Peyer's patch (tissue), 4 donors: Measurements from ENCODE around the gene CARD14. TPM values are rescaled to one million over a fixed set of nuclear protein-coding genes. Genes with fewer than 3 reads are reported as not detected.

Experiments
- DNase-seq, 3 donors: peaks; one replicate each; pipeline ENCODE4 v3.0.0-alpha.2; 2017 to 2019
- H3K27ac ChIP-seq, 4 donors: fragments of 200-600 bp; sonication (generic); one replicate each; pipeline ENCODE4 v1.5.1; 2016 to 2019
- H3K27me3 ChIP-seq, 2 donors: fragments of 200-600 bp; sonication (generic); one replicate each; pipeline ENCODE4 v1.5.1; 2019
- H3K36me3 ChIP-seq, 3 donors: fragments of 200-600 bp; sonication (generic); one replicate each; pipeline ENCODE4 v1.5.1; 2016 to 2019
- H3K4me1 ChIP-seq, 4 donors: fragments of 200-600 bp; sonication (generic); one replicate each; pipeline ENCODE4 v1.5.1; 2016 to 2019
- H3K4me3 ChIP-seq, 4 donors: fragments of 200-600 bp; sonication (generic); 1 replicate in 3 of 4; 2 replicates in 1 of 4; pipeline ENCODE4 v1.5.1; 2016 to 2019; ENCODE audit warnings: mild to moderate bottlenecking in 1 of 4
- H3K9me3 ChIP-seq, 4 donors: fragments of 200-600 bp; sonication (generic); one replicate each; pipeline ENCODE4 v1.5.1; 2016 to 2019; ENCODE audit warnings: mild to moderate bottlenecking in 1 of 4
- POLR2A ChIP-seq, 2 donors: fragments of 450-650 bp; IDR thresholded peaks; one replicate each; pipeline ENCODE4 v1.5.1; 2017; ENCODE audit warnings: antibody characterized with exemption in 2 of 2, mild to moderate bottlenecking in 2 of 2, moderate library complexity in 2 of 2
- total RNA-seq, 4 donors: library from RNA; depleted of rRNA; stranded (reverse); fragments of >200 nt; gene quantifications; one replicate each; pipeline ENCODE4 v1.1.0, GENCODE V29; 2016
- TF ChIP-seq, protein P1 (sequence below), 6 experiments: fragments of 450-650 bp in 4 of 6; fragments of 200-600 bp in 2 of 6; sonication (generic) in 1 of 6; IDR thresholded peaks; one replicate each; pipeline ENCODE4 v1.5.1; 2017 to 2019; ENCODE audit warnings: antibody characterized with exemption in 6 of 6, mild to moderate bottlenecking in 3 of 6, moderate library complexity in 1 of 6

Gene CARD14
- 1 to 10 TPM in 3 of 4 donors, under 1 TPM in 1; 0.94 to 5.4 (median 2.6) TPM for total RNA-seq

DNA sequence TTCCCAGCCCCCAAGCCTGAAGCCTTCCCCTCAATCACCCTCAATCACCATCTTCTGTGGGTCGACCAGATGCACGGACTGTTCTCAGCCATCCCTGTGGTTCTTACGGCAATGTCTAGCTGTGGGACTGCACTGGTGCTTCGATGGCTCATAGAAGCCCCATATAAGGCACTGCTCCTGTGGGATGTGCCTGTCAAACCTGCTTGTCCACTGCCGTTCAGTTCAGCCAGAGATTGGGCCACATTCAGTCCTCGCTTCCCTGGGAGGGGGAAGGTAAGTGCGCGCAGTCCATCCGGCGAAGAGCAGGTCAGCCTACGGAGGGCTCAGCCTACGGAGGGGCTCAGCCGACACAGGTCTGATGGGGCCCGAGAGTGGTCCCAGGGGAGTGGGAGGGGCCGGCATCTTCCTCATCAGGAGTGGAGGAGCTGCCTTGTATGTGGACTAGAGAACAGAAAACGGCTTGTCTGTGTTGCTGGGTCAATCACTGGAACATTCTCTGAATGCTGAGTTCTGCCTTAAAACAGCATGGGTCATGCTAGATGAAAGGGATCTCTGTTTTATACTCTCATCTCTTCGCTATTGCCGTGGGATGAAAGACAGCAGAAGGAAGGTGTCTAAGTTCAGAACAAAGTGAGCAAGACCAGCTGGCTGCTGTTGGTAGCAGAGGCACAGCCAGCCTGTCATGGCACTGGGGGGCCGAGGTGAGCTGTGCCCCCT lies at the start of gene CARD14:
TSS of gene CARD14 (plus strand) at position 247 of the 717 bp plus-strand sequence. CDS start 11,409 bp downstream, outside the sequence.
- TF ChIP-seq, protein P1, sequence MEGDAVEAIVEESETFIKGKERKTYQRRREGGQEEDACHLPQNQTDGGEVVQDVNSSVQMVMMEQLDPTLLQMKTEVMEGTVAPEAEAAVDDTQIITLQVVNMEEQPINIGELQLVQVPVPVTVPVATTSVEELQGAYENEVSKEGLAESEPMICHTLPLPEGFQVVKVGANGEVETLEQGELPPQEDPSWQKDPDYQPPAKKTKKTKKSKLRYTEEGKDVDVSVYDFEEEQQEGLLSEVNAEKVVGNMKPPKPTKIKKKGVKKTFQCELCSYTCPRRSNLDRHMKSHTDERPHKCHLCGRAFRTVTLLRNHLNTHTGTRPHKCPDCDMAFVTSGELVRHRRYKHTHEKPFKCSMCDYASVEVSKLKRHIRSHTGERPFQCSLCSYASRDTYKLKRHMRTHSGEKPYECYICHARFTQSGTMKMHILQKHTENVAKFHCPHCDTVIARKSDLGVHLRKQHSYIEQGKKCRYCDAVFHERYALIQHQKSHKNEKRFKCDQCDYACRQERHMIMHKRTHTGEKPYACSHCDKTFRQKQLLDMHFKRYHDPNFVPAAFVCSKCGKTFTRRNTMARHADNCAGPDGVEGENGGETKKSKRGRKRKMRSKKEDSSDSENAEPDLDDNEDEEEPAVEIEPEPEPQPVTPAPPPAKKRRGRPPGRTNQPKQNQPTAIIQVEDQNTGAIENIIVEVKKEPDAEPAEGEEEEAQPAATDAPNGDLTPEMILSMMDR (IDR thresholded peaks at IDR 0.05) = no peak
- no peak for TF ChIP-seq POLR2A (IDR thresholded peaks at IDR 0.05)
- no peak for DNase-seq
- no peaks in the 10 kb centered on the region for H3K36me3 ChIP-seq
- H3K9me3 ChIP-seq = no peaks in the 10 kb centered on the region
- H3K4me1 ChIP-seq = no peaks in the 10 kb centered on the region
- H3K27ac ChIP-seq = no peak within 1 kb of the TSS
- no peaks in the 10 kb centered on the region for H3K27me3 ChIP-seq
- H3K4me3 ChIP-seq = no peak within 1 kb of the TSS

DNA sequence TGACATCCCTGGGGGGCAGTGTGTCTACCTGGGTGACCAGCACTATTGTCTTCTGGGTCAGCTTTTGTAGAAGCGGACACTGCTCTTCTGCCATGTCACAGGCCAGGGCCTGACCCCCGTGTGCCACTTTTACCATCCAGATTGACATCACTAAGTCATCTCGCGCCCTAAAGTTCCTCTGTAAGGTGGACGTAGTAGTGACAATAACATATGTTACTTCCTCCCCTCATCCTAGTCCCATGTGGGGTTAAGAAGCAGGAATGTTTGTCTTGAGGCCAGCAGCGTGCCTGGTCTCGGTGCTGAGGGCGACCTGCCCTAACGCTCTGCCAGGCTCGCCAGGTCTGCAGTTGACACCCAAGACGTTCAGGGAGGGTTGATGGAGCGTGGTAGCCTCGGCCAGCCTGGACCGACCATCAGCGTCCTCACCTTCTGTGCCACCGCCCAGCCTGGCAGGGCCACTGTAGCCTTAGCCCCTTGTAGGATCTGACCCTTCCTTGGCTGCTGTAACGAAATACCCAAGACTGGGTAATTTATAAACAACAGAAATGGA lies 47.7 kb upstream of the CARD14 start:
- TF ChIP-seq POLR2A (IDR thresholded peaks at IDR 0.05) = no peak
- TF ChIP-seq, protein P1 (IDR thresholded peaks at IDR 0.05) = no peak
- Histone ChIP-seq H3K4me1 (no peaks in the 10 kb centered on the region), H3K27ac (no peak overlapping the region), H3K36me3 (no peaks in the 10 kb centered on the region), H3K4me3 (no peak overlapping the region), H3K9me3 (no peaks in the 10 kb centered on the region), H3K27me3 (no peaks in the 10 kb centered on the region)
- peak in 1 of 3 donors; percentile 38 for DNase-seq

DNA sequence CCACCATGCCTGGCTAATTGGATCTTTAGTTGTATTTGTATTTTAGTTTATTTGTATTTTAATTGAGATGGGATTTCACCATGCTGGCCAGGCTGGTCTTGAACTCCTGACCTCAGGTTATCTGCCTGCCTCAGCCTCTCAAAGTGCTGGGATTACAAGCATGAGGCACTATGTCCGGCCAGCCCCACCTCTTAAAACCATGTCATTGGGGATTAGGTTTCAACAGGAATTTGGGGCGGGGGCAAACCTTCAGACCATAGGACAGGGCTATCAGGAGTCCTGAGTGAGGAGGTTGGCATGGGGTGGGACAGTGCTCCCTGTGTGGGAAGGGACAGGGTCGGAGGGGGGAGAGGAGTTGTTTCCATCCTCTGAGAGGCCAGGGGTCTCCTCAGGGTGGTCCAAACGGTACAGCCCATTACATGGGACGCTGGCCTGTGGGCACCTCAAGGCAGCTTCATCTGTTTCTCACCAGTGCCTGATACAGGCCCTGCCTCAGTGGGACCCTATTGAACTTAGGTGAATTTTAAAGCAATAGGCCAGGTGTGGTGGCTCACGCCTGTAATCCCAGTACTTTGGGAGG lies 46.8 kb upstream of the CARD14 start:
- Histone ChIP-seq H3K4me1 (no peaks in the 10 kb centered on the region), H3K9me3 (no peaks in the 10 kb centered on the region), H3K27ac (no peak overlapping the region), H3K36me3 (no peaks in the 10 kb centered on the region), H3K4me3 (no peak overlapping the region), H3K27me3 (no peaks in the 10 kb centered on the region)
- TF ChIP-seq, protein P1 (IDR thresholded peaks at IDR 0.05) = no peak
- TF ChIP-seq POLR2A (IDR thresholded peaks at IDR 0.05) = no peak
- no peak for DNase-seq

DNA sequence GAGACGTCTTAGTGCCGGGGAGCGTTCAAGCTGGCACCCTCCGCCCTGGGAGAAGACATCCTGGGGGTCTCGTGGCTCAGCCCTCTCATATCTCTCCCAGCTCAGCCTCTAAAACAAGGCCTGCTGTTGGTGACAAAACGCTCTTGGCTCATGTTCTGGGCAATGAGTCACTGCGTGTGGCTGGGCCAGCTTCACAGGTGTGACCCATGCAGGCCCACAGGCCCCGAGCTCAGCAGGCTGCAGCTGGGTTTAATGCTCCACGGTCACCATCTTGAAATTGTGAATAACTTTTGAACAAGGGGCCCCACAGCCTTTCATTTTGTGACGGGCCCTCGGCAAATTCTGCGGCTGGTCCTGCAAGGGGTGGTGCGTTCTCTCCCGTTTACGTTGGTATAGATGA lies 46.0 kb upstream of the CARD14 start:
- Histone ChIP-seq H3K4me1 (no peaks in the 10 kb centered on the region), H3K9me3 (no peaks in the 10 kb centered on the region), H3K4me3 (no peak overlapping the region), H3K27me3 (no peaks in the 10 kb centered on the region), H3K27ac (no peak overlapping the region), H3K36me3 (no peaks in the 10 kb centered on the region)
- TF ChIP-seq, protein P1 (IDR thresholded peaks at IDR 0.05) = no peak
- TF ChIP-seq POLR2A (IDR thresholded peaks at IDR 0.05) = no peak
- no peak for DNase-seq

DNA sequence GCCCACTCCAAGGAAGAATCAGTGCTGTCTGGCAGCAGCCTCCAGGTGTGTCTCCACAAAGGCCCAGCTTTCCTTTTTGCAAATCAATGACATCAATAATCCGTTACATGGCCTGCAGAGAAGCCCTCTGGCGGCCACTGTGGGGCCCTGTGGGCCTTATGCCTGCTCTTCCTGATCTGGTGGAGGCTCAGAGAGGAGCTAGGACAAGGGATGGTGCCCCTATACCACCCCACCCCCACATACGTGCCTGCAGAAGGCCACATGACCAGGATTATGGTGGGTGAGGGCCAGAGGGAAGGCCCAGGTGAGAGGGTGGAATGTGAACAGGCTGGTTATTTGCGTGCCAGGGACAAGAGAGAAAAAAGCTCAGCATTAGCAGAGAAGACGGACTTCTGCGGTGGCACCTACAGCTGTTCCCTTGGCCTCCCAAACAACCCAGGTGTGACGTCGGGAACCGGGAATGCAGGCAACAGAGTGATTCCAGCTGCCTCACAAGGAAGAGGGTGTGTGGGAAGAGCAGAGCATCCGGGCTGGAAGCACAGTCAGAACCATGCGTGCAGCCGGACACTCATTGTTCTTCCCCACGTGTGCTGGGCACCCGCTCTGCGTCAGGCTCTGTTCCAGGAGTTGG lies 45.4 kb upstream of the CARD14 start:
- no peaks in the 10 kb centered on the region for H3K4me1 ChIP-seq
- H3K27me3 ChIP-seq = no peaks in the 10 kb centered on the region
- H3K9me3 ChIP-seq = no peaks in the 10 kb centered on the region
- no peak for TF ChIP-seq POLR2A (IDR thresholded peaks at IDR 0.05)
- TF ChIP-seq, protein P1 (IDR thresholded peaks at IDR 0.05) = peak in 4 of 6 experiments; percentile 9 to 40 (median 32)
- H3K27ac ChIP-seq = no peak overlapping the region
- DNase-seq = peak in 1 of 3 donors; percentile 41
- H3K4me3 ChIP-seq = no peak overlapping the region
- no peaks in the 10 kb centered on the region for H3K36me3 ChIP-seq
